GM21447 (cell line): ENCODE measurements around the gene PRR14.

Experiments
- ATAC-seq: cut with Tn5 transposase; IDR thresholded peaks from one replicate; pipeline ENCODE4 v1.9.1; 2021; ENCODE audit not compliant: unreplicated experiment

PRR14 gene

DNA sequence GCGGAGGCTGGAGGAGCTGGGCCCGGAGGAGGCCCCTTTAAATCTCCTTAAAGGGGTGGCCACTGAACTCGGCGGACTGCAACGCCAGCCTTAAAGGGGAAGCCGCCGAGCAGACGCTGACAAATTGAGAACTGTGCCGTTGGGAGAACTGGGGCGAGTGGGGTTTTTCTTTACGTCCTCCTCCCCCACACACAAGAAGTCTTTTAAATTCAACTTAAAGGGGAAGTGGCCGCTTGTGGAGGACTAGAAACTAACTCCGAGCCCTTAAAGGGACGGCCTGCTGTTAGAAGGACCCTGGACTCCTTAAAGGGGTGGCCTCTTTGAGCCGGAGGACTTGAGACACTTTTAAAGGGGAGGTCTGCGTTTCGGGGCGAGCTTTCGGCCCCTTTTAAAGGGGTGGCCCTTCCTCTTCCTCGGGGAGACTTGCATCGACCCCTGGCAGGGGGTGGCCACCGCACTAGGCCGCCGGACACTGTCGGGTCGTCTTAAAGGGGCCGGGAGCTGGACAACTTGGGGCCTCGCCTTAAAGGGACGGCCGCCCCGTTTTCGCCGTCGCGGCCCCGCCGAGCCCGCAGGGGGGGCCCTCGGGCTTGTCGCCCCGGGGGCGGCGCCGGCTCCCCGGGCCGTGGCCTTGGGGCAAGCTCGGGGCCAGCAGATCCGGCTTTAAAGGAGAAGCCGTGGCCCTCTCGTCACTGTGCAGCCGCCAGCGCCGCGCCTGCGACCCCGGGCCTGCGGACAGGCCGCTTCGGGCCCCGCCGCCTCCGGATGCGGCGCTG is 8.2 kb downstream of the PRR14 start:
- peak; percentile 33 for ATAC-seq

DNA sequence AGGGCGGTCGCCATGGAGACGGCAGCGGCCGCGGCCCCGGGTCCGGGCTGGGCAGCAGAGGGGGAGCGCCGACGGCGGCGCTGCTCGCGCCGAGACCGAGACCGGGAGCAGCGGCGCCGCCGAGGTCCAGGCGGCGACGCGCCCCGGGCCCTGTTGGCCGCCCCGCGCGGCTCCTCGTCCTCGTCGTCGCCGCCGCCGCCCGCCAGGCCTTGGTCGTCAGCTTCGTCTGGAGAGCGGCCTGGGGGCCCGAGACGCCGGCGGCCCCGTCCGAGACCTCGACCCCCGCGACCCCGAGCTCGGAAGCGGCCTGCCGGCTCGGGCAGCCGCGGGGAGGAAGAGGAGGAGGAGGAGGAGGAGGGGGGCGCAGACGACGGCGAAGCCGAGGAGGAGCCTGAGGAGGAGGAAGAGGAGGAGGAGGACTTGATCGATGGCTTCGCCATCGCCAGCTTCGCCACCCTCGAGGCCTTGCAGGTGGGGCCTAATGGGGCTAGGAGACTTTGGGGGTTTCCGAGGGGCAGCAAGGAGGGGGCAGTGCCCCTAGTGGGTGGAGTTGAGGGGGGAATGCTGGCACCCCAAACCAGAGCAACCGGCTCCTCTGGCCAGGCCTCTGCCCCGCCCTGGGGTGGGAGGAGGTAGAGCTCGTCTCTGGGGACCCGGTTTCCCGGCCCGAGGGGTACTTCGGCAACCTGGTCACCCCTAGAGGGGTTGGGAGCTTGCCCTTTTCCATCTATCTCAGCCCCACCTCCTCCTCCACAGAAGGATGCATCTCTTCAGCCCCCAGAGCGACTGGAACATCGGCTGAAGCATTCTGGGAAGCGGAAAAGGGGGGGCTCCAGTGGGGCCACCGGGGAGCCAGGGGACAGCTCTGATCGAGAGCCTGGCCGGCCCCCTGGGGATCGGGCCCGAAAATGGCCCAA is 9.0 kb downstream of the PRR14 start:
- ATAC-seq: no peak

DNA sequence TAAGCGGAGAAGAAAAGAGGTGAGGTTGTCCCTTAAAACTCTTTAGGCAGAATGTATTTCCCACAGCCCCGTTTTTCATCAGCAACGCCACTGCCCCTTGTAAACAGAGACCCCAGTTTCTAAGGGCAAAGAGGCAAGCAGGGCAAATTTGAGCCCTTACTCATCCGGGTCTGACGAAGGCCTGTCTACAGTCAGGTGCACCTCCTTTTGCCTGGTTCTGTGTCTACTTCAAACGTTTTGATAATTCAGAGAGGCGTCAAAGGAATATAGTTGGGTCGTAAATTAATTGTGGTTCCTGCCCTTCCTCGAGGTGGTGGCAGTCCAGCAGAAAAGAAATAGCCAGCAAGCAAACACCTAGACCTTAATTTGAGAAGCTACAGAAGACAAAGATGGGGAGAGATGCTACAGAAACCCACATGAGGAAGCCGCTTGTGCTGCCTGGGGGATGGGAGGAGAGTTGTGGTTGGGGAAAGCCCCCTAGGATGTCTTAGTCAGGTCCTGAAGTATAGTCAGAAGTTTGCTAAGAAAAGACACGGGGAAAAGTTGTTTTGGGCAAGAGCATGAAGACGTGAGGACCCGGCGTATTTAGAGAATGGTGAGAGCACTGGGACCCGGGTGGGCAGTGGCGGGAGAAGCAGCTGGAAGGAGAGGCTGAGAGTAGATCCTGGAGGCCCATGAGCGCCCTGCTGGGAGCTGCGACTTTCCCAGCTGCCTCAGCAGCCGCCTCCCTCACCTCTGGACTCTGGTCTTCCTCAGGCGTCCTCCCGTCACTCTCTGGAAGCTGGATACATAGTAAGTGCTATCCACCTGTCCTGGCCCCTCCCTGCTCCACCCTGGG is 9.9 kb downstream of the PRR14 start:
- ATAC-seq: no peak

DNA sequence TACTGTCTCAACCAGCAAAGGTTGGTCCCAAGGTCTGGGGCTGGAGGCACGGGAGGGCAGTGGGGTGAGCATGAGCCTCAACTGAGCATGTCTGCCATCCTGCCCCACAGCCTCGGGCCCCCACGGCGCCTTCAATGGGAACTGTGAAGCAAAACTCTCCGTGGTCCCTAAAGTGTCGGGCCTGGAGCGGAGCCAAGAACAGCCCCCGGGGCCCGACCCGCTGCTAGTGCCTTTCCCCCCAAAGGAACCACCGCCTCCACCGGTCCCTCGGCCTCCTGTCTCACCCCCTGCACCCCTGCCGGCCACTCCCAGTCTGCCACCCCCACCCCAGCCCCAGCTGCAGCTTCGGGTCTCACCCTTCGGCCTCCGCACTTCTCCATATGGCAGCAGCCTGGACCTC is 11.7 kb downstream of the PRR14 start:
- no peak for ATAC-seq

DNA sequence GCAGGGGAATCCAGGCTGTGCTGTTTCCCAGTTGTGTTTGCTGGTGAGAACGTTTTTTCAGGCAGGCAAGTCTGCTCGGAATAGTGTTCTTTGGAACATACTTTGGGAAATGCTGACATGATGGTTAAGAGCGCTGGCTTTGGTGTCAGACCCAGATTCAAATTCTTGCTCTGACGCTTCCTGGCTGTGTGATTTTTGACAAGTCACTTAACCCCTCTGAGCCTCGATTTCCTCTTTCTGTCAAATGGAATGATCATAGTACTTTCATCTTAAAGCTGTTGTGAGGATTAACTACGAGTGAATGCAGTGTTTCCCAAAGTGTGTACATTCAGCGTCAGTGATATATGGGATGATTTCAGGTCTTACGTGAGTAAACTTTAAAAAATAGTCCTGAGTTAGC is 12.3 kb downstream of the PRR14 start:
- no peak for ATAC-seq

DNA sequence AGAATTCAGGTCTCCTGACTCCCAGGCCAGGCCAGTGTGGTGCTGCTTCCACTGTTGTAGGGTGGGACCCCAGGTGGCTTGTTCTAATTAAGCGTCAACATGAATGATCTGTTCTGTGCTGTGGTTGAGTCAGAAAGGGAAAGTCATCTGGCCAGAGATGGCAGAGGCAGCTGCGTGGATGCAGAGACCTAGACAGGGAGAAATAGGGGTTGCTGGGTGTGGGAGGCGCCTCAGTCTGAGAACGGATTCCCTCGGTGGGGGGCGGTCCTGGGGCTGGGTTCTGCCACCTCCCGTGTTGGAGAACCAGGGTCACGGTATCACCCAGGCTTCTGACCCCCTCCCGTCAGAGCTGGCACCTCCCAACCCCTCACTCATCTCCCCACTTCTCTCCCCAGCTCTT is 13.1 kb downstream of the PRR14 start:
- no peak for ATAC-seq

DNA sequence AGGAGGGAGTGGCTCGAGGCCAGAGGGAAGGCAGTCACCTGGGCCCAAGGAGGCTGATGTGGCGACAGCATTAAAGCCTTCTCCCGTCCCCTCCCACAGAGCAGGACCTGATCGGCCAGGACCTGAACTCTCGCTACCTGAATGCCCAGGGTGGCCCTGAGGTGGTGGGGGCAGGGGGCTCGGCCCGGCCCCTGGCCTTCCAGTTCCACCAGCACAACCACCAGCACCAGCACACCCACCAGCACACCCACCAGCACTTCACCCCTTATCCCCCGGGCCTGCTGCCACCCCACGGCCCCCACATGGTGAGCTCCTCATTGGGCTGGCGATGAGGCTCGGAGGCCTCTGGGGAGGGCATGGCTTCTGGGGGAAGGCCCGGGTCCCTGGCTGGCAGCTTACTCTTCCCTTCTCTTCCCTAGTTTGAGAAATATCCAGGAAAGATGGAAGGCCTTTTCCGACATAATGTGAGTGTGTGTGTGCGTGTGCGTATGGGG is 13.9 kb downstream of the PRR14 start:
- no peak for ATAC-seq

DNA sequence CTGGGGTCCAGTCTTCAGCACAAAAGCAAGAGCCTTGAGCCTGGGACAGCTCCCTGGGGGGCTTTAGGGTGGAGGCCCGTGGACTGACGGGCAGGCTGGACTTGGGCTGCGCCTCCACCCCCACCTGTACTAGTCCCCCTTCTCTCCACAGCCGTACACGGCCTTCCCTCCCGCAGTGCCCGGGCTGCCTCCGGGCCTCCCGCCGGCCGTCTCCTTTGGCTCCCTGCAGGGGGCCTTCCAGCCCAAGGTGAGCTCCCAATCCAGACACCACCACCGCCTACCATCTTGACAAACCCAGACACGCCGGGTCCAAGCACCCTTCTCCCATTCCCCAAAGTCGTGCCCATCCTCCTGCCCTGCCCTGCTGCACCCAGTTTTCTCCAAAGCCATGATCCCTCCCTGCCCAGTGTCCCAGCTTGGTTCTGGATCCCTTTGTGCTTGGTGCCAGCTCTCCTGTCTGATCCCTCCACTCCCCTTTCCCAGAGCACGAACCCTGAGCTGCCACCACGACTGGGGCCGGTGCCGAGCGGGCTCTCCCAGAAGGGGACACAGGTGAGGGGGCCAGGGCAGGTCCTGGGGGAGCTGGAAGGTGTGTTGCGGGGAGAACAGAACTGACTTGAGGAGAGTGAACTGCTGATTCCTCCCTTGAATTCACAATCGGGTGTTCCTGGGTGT is 14.5 kb downstream of the PRR14 start:
- no peak for ATAC-seq

DNA sequence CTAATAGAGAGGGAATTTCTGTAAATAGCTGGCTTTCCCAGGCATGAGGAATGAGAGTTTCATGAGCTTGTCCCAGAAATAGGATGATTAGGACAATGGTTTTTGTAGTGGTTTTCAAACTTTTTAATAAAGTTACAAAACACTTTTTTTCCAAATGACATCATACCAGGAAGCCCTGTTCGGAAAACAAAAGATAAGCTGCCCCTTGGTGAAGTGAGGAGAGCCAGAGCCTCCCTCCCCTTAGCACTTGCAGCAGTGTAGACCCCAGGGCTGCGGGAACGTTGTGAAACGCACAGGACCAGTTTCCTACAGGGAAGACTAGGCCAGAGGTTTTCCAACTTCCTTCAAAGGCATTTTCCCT is 15.1 kb downstream of the PRR14 start:
- ATAC-seq: no peak

DNA sequence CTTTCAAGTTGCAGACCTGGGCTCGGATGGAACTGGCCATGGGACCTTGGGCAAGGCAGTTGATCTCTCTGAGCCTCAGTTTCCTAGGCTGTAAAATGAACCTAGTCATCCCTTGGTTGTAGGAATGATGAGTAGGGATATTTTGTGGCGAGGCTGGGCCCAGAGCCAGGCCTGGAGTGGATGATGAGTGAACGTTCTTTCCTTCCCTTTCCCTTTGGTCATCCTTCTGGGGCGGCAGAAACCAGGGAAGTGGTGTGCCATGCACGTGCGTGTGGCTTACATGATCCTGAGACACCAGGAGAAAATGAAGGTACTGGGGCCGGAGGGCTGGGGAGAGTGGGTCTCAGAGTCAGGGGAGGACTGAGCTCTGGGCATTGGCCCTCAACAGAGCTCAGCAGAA is 15.9 kb downstream of the PRR14 start:
- ATAC-seq: no peak

DNA sequence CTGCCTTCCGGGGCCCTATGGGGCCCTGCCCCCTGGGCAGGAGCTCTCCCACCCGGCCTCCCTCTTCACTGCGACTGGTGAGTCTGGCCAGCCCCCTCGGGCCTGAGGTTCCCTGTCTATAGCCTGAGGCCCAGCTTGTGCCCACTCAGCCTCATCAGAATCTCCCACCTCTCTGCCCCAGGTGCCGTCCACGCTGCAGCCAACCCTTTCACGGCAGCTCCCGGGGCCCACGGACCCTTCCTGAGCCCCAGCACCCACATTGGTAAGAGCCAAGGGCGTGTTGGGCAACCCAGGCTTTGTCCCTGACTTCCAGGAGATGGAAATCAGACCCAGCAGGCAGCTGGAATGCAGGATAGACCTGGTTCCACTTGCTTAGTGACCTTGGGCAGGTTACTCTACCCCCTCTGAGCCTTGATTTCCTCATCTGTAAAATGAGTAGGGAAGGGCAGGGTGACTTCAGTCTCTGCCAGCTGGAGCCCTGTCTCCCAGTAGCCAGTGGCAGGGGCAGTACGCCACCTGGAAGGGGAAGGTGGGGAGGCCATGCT is 16.7 kb downstream of the PRR14 start:
- no peak for ATAC-seq

DNA sequence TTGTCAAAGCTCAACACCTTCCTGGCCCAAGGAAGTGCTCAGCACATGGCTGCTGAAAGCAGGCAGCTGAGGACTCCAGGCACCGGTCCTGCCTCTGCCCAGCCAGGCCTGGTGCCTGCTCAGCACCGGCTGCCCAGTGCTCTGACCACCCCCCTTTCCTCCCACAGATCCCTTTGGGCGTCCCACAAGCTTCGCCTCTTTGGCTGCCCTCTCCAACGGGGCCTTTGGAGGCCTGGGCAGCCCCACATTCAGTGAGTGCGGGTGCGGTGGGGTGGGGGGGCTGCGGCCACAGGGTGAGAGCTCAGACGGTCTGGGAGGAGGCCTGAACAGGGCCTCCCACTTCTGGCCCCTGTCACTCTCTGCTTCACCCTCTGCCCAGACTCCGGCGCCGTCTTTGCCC is 17.6 kb downstream of the PRR14 start:
- ATAC-seq: no peak

DNA sequence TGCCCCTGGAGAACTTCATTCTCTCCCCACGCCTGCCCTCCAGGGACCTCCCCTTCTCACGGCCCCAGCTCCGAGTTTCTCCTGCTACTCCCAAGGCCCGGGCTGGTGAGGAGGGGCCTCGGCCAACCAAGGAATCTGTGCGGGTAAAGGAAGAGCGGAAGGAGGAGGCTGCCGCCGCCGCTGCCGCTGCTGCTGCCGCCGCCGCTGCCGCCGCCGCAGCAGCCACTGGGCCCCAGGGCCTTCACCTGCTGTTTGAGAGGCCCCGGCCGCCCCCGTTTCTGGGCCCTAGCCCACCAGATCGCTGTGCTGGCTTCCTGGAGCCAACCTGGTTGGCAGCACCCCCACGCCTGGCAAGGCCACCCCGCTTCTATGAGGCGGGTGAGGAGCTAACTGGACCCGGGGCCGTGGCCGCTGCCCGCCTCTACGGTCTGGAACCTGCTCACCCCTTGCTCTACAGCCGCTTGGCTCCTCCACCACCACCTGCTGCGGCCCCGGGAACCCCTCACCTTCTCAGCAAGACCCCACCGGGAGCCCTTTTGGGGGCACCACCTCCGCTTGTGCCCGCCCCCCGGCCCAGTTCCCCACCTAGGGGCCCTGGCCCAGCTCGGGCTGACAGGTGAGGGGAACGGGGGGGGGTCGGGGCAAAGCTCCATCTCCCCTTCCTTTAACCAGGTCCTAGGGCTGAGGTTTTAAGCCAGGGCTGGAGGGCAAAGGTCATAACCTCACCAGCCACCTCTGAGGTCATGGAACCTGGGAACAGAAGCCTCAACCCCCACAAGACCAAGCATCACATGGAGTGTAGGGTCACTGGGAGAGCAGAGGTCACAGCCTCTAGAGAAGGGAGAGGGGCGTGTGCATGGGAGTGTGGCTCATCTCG is 18.5 kb downstream of the PRR14 start:
- no peak for ATAC-seq

DNA sequence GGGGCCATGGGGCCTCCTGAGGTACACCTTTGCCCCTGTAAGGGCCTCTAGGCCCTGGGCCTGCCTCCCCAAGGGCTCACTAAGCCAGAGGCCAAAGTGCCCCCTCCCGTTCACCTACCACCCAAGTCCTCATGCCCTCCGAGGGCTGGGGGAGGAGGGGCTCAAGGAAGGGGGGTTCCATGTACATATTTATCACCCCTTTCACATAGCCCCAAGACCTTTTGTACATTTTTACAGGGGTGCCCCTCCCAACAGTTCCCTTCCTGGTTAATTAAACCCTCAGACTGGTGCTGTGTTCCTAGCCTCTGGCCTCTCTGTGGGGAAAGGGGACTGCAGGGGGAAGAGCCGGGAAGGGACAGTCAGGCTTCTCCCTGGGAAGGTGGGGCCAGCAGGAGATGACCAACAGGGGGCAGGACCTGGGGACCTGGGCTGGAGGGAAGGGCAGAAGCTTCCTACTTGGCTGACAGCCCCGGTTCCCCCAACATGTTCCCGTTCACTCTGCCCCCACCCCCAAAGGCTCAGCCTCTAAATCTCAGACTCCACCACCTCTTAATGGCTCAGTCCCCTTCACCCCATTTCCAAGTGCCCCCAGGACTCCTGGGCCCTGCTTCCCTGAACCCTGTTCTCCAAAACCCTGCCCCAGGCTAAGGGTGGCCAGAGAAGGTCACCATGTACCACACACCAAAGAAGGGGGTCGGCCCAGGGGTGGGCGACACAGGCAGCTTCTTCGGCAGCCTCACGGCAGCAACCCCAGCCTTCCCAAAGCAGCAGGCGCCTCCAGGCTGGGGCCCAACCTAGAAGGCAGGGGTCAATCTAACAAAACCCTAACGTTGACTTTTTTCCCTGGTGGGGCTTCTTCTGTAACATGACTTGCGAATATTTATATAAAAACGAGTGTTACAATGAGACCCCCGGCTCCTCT is 19.4 kb downstream of the PRR14 start:
- no peak for ATAC-seq

DNA sequence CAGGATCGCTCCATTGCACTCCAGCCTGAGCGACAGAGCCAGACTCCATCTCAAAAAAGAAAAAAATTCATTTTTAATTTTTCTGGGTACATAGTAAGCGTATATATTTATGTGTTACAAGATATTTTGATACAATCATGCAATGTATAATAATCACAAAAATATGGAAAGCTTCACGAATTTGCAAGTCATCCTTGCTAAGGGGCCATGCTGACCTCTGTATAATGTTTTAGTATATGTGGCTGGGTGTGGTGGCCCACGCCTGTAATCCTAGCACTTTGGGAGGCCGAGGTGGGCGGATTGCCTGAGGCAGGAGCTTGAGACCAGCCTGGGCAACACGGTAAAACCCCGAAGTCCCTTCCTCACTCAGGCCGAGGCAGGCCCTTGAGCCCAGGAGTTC is 24.4 kb downstream of the PRR14 start:
- no peak for ATAC-seq

DNA sequence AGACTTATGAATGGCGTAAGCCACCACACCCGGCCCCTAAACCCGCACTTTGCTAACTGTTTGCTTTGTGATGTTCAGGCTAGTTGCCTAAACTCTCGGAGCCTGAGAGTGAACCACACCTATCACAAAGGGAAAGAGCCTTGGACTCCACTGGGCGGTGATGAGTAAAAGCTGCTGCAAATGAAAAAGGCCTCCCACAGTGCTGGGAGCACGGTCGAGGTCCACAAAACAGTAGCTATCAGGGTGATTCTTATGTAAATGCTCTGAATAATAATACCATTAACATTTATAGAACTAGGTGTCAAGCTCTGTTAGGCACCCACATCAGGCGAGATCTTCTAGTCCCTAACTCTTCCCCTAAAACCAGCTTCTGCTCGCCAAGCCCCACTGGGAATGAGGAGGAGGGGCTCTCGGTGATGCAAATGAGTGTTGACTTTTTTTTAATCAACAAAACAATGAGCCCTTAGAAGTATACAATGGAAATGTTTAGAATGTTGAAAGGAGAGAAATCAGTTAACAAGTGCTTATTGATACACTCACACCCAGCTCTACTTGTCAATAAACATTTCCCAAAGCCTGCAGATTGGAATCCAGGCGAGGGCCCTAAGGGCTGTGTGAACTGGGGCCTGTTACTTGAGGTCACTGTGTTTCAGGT is 27.3 kb downstream of the PRR14 start:
- no peak for ATAC-seq

DNA sequence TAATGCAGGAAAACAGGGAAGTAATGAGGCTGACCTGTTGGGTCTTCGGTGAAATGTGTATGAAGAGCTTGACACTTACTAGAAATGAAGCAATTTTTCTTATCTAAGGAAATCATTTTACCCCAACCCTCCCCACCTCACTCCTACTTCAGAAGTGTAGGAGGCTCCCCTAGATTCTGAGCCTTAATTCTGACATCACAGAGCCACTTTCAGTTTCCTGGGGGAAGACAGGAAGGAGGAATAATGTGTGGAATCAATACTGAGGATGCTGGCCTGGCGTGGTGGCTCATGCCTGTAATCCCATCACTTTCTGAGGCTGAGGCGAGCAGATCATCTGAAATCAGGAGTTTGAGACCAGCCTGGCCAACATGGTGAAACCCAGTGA is 27.8 kb downstream of the PRR14 start:
- ATAC-seq: no peak

DNA sequence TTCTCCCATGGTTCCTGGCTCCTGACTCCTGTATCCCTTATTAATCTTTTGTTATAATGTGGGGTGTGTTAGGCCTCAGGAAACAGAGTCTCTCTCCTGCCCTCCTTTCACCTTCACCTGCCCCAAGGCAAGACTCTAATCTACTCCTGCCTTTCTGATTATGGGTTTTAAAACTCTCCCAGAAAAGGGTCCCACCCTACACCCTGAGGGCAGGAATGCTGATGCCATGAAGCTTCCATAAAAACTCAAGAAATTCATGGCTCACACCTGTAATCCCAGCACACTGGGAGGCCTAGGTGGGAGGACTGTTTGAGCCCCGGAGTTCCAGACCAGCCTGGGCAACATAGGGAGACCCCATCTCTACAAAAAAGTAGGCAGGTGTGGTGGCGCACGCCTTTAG is 29.6 kb downstream of the PRR14 start:
- ATAC-seq: no peak
